ENCODE results near the gene RAB36.

DNA sequence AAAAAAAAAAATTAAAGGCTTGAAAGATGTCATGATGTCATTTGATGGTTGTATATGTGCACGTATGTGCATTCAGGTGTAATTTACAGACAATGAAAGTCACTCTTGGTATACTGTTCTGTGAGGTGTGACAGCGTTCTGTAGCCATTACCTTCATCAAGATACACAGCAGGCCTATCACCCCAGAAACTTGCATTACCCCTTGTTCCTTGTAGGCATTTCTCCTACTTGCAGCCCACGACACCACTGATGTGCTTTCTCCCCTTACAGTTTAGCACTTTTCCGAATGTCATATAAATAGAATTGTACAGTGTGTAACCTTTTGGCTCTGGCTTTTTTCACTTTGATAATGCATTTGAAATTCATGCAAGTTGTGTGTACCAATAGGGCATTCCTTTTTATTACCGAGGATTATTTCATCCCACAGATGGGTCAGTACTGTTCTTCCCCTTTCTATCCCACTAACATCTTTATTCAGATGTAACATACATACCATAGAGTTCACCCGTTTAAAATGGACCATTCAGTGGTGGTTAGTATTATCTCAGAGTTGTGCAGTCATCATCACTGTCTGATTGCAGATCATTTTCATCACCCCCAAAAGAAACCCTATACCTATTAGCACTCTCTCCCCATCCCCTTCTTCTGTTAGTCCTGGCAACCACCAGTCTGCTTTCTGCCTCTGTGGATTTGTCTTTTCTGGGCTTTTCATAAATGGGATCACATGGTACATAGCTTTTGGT is 65.3 kb downstream of the RAB36 start:
- TF ChIP-seq POLR2A (IDR thresholded peaks at IDR 0.05; ENCODE audit: low read length) (no peak), GATA1 (IDR thresholded peaks at IDR 0.05; ENCODE audit: low read depth, low read length) (no peak)

All from erythroblast (primary cell).